ENCODE data around the gene GUCY1A2.

DNA sequence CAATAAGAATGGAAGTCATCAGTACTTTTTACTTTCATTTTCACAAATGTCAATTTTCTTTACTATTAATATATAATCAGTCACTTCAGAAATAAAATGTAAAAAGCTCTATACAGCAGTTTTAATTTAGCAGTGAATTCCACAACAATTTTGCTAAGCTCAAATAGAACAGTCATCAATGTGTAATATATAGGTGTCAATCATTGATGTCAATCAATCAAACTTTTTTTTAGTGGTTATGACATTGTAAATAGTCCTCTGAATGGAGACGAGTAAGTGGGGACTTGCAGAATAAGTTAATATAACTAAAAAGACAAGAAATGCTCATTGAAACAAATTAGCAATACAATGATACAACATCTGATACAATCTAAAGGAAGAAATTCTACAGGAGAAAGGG is 327.4 kb downstream of the GUCY1A2 start:
- TF ChIP-seq, protein P1, sequence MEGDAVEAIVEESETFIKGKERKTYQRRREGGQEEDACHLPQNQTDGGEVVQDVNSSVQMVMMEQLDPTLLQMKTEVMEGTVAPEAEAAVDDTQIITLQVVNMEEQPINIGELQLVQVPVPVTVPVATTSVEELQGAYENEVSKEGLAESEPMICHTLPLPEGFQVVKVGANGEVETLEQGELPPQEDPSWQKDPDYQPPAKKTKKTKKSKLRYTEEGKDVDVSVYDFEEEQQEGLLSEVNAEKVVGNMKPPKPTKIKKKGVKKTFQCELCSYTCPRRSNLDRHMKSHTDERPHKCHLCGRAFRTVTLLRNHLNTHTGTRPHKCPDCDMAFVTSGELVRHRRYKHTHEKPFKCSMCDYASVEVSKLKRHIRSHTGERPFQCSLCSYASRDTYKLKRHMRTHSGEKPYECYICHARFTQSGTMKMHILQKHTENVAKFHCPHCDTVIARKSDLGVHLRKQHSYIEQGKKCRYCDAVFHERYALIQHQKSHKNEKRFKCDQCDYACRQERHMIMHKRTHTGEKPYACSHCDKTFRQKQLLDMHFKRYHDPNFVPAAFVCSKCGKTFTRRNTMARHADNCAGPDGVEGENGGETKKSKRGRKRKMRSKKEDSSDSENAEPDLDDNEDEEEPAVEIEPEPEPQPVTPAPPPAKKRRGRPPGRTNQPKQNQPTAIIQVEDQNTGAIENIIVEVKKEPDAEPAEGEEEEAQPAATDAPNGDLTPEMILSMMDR (IDR thresholded peaks at IDR 0.05) = no peak
- TF ChIP-seq POLR2A (IDR thresholded peaks at IDR 0.05) = no peak
